LNCAP (cell line): ENCODE data around the gene ZNF837.

ENCODE experiments used
- TF ChIP-seq, protein P1 (sequence below): fragments of 450-650 bp; IDR thresholded peaks from 2 replicates; pipeline ENCODE4 v1.5.1; 2017; ENCODE audit warnings: mild to moderate bottlenecking

Gene ZNF837

DNA sequence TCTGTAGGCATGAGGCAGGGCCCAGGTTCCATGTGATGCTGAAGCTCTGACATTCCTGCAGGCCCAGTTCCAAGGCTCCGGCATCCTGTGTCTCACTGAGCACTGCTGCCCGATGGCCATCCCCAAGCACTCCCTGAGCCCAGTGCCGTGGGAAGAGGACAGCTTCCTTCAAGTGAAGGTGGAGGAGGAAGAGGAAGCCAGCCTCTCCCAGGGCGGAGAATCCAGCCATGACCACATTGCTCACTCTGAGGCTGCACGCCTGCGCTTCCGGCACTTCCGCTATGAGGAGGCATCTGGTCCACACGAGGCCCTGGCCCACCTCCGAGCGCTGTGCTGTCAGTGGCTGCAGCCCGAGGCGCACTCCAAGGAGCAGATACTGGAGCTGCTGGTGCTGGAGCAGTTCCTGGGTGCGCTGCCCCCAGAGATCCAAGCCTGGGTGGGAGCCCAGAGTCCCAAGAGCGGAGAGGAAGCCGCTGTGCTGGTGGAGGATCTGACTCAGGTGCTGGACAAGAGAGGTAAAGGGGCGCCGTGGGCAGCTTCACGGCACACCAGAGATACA is 46.1 kb downstream of the ZNF837 start:
- TF ChIP-seq, protein P1, sequence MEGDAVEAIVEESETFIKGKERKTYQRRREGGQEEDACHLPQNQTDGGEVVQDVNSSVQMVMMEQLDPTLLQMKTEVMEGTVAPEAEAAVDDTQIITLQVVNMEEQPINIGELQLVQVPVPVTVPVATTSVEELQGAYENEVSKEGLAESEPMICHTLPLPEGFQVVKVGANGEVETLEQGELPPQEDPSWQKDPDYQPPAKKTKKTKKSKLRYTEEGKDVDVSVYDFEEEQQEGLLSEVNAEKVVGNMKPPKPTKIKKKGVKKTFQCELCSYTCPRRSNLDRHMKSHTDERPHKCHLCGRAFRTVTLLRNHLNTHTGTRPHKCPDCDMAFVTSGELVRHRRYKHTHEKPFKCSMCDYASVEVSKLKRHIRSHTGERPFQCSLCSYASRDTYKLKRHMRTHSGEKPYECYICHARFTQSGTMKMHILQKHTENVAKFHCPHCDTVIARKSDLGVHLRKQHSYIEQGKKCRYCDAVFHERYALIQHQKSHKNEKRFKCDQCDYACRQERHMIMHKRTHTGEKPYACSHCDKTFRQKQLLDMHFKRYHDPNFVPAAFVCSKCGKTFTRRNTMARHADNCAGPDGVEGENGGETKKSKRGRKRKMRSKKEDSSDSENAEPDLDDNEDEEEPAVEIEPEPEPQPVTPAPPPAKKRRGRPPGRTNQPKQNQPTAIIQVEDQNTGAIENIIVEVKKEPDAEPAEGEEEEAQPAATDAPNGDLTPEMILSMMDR = no peak

GRCh38 chr19:58332697-58333096 is 48.1 kb downstream of the ZNF837 start:
- TF ChIP-seq, protein P1 = no peak

GRCh38 chr19:58330458-58330857 is 50.4 kb downstream of the ZNF837 start:
- TF ChIP-seq, protein P1 = no peak

GRCh38 chr19:58328999-58329398 is 51.8 kb downstream of the ZNF837 start:
- TF ChIP-seq, protein P1 = no peak; the same call in 1 of the 2 replicates

GRCh38 chr19:58326914-58327726 is 53.7 kb downstream of the ZNF837 start, which contains the start of gene ZSCAN22:
TSS of gene ZSCAN22 (plus strand) at chr19:58326994. CDS start at chr19:58334803, 7,809 bp downstream.
- TF ChIP-seq, protein P1 = no peak

- TF ChIP-seq, protein P1 = no peak
Measured at GRCh38 chr19:58326501-58326913, 54.3 kb downstream of the ZNF837 start.

GRCh38 chr19:58325311-58326022 is 55.4 kb downstream of the ZNF837 start:
- TF ChIP-seq, protein P1 = no peak
